Upper lobe of left lung (tissue), 6 donors: ENCODE measurements around the gene DPH5. TPM values are rescaled to one million over a fixed set of nuclear protein-coding genes. Genes with fewer than 3 reads are reported as not detected.

Source experiments
- ATAC-seq, 2 donors: fragments of 200-7000 bp; cut with Tn5 transposase; one replicate each; pipeline ENCODE4 v1.9.1; 2022; ENCODE audit warnings: mild to moderate bottlenecking in 2 of 2, moderate library complexity in 2 of 2; ENCODE audit not compliant: low FRiP score in 2 of 2
- DNase-seq, 2 donors: peaks; one replicate each; pipeline ENCODE4 v3.0.0-alpha.2; 2019 to 2020
- H3K27ac ChIP-seq, 4 donors: fragments of 200-600 bp; sonication (generic); one replicate each; pipeline ENCODE4 v1.5.1; 2016 to 2019
- H3K27me3 ChIP-seq, 4 donors: fragments of 200-600 bp; sonication (generic); one replicate each; pipeline ENCODE4 v1.5.1; 2017 to 2019
- H3K36me3 ChIP-seq, 4 donors: fragments of 200-600 bp; sonication (generic); one replicate each; pipeline ENCODE4 v1.5.1; 2016 to 2019
- H3K4me1 ChIP-seq, 4 donors: fragments of 200-600 bp; sonication (generic); one replicate each; pipeline ENCODE4 v1.5.1; 2018 to 2019
- H3K4me3 ChIP-seq, 4 donors: fragments of 200-600 bp; sonication (generic); one replicate each; pipeline ENCODE4 v1.5.1; 2017 to 2019; ENCODE audit warnings: mild to moderate bottlenecking in 2 of 4, moderate library complexity in 1 of 4
- H3K9me3 ChIP-seq, 4 donors: fragments of 200-600 bp; sonication (generic); one replicate each; pipeline ENCODE4 v1.5.1; 2018 to 2019
- CTCF ChIP-seq, 6 experiments: fragments of 450-650 bp in 4 of 6; fragments of 200-600 bp in 2 of 6; sonication (generic) in 2 of 6; IDR thresholded peaks; one replicate each; pipeline ENCODE4 v1.5.1; 2016 to 2019; ENCODE audit warnings: antibody characterized with exemption in 6 of 6
- EP300 ChIP-seq, 4 donors: sonication (generic); formaldehyde crosslinking; IDR thresholded peaks; one replicate each; pipeline ENCODE4 v1.5.1; 2017; ENCODE audit warnings: antibody characterized with exemption in 4 of 4, control low read depth in 2 of 4
- POLR2A ChIP-seq, 4 donors: fragments of 450-650 bp; IDR thresholded peaks; one replicate each; pipeline ENCODE4 v1.5.1; 2016 to 2017; ENCODE audit warnings: antibody characterized with exemption in 4 of 4, mild to moderate bottlenecking in 2 of 4
- POLR2AphosphoS5 ChIP-seq, 2 donors: sonication (generic); formaldehyde crosslinking; IDR thresholded peaks; one replicate each; pipeline ENCODE4 v1.5.1; 2017; ENCODE audit warnings: antibody characterized with exemption in 2 of 2
- WGBS, 2 donors: methylation state at CpG; one replicate each; pipeline ENCODE4 v1.1.5; 2017 to 2018; 5-methylcytosine and 5-hydroxymethylcytosine counted together
- total RNA-seq, 6 donors: library from RNA; depleted of rRNA in 4 of 6; stranded (reverse); fragments of >200 nt in 4 of 6; gene quantifications; one replicate each; pipeline versions ENCODE4 v1.1.0 to v1.2.1, GENCODE V29; 2016 to 2021
- donor health status: DM: no; HTN: no; CAD: no; lungs with moderate emphysema.
- donor health status: DM: no; HTN: yes; CAD: no; lungs with severe emphysema.

DPH5 gene
- total RNA-seq, 6 donors from 2014 or later: 14.8 to 25.2 (median 21.5) TPM

GRCh38 chr1:100941098-100941527 lies 84.5 kb downstream of the DPH5 start:
- DNase-seq: no peak
- Histone ChIP-seq H3K4me1 (peaks cover 0 to 6% (median 0%) of the 10 kb centered on the region in 4 donors), H3K4me3 (no peak overlapping the region), H3K9me3 (no peaks in the 10 kb centered on the region), H3K27ac (no peak overlapping the region), H3K27me3 (no peaks in the 10 kb centered on the region), H3K36me3 (peaks cover 0 to 27% (median 2%) of the 10 kb centered on the region in 4 donors)
- TF ChIP-seq CTCF (IDR thresholded peaks at IDR 0.05): no peak
- TF ChIP-seq EP300 (IDR thresholded peaks at IDR 0.05): no peak
- TF ChIP-seq POLR2A (IDR thresholded peaks at IDR 0.05): no peak
- TF ChIP-seq POLR2AphosphoS5 (IDR thresholded peaks at IDR 0.05): no peak
- 76 to 87% methylated on average over 1 of the region's 1 CpG for WGBS, 2 donors
- no peak for ATAC-seq

Other genes starting within 250 kb of the DPH5 start
- gene EXTL2, start 130.9 kb downstream of the DPH5 start, total RNA-seq: 10 to 100 TPM in 2 of 6 donors, 1 to 10 TPM in 4; 5.2 to 15.3 (median 8.1) TPM
- 10 to 100 TPM in 5 of 6 donors, 1 to 10 TPM in 1; 8.4 to 34.5 (median 26.4) TPM for gene SLC30A7, start 129.7 kb downstream of the DPH5 start, total RNA-seq
- gene S1PR1, start 211.2 kb upstream of the DPH5 start, total RNA-seq: 100 to 1,000 TPM in 1 of 6 donors, 10 to 100 TPM in 5; 18.9 to 130 (median 76.5) TPM